IPS-18c (cell line): ENCODE results near the gene ABHD14A.
A peak's percentile ranks its signal among the peaks of the same experiment; 100 is the strongest.
"Not testable (repeated sequence)": the region's sequence is repeated elsewhere in the genome, so short reads cannot be mapped to it uniquely, and the experiment has no call there.

Experiments
- H3K4me3 ChIP-seq: 2 replicates; pipeline ENCODE4 v1.7.0; 2013; ENCODE audit warnings: low read depth, mild to moderate bottlenecking, low read length, moderate library complexity; ENCODE audit not compliant: insufficient read depth
- H3K9me3 ChIP-seq: one replicate; pipeline ENCODE4 v1.6.1; 2013; ENCODE audit warnings: mild to moderate bottlenecking, low read length, moderate library complexity; ENCODE audit not compliant: control insufficient read depth, insufficient read depth

Gene ABHD14A

GRCh38 chr3:51974963-51975851 is at the start of gene ABHD14A:
Gene ABHD14A, plus strand, starts transcription at chr3:51975064. Its CDS starts 72 bp downstream, at chr3:51975136.
- Histone ChIP-seq H3K9me3 (no peaks in the 10 kb centered on the region), H3K4me3 (peak within 1 kb of the TSS; percentile 67)

- Histone ChIP-seq H3K4me3 (no peak overlapping the region), H3K9me3 (no peaks in the 10 kb centered on the region)
Observed at GRCh38 chr3:51927061-51927977, 47.5 kb upstream of the ABHD14A start.

GRCh38 chr3:51928438-51928837 is 46.4 kb upstream of the ABHD14A start:
- Histone ChIP-seq H3K4me3 (no peak overlapping the region), H3K9me3 (no peaks in the 10 kb centered on the region)

GRCh38 chr3:51928981-51929380 is 45.9 kb upstream of the ABHD14A start:
- not testable (repeated sequence) for H3K4me3 ChIP-seq, H3K9me3 ChIP-seq

- H3K4me3 ChIP-seq, result no peak overlapping the region
- no peaks in the 10 kb centered on the region for H3K9me3 ChIP-seq
Observed at GRCh38 chr3:51929420-51930003, 45.4 kb upstream of the ABHD14A start.

- H3K4me3 ChIP-seq, result no peak overlapping the region
- no peaks in the 10 kb centered on the region for H3K9me3 ChIP-seq
Observed at GRCh38 chr3:51930439-51930838, 44.4 kb upstream of the ABHD14A start.

GRCh38 chr3:51931756-51932155 is 43.1 kb upstream of the ABHD14A start:
- Histone ChIP-seq H3K4me3 (no peak overlapping the region), H3K9me3 (no peaks in the 10 kb centered on the region)

- Histone ChIP-seq H3K4me3 (no peak overlapping the region), H3K9me3 (no peaks in the 10 kb centered on the region)
Observed at GRCh38 chr3:51932471-51933370, 42.1 kb upstream of the ABHD14A start.

GRCh38 chr3:51933471-51934138 is 41.3 kb upstream of the ABHD14A start:
- H3K9me3 ChIP-seq, result no peaks in the 10 kb centered on the region
- H3K4me3 ChIP-seq, result no peak overlapping the region

- Histone ChIP-seq H3K9me3 (no peaks in the 10 kb centered on the region), H3K4me3 (no peak overlapping the region)
Observed at GRCh38 chr3:51934139-51934850, 40.6 kb upstream of the ABHD14A start.

GRCh38 chr3:51934991-51935885 is 39.6 kb upstream of the ABHD14A start:
- Histone ChIP-seq H3K9me3 (no peaks in the 10 kb centered on the region), H3K4me3 (no peak overlapping the region)

GRCh38 chr3:51935886-51936755 is 38.7 kb upstream of the ABHD14A start:
- no peaks in the 10 kb centered on the region for H3K9me3 ChIP-seq
- no peak overlapping the region for H3K4me3 ChIP-seq

GRCh38 chr3:51937014-51937413 is 37.9 kb upstream of the ABHD14A start:
- H3K9me3 ChIP-seq, result no peaks in the 10 kb centered on the region
- H3K4me3 ChIP-seq, result no peak overlapping the region
